ENCODE data around the gene MLLT3. TPM values are rescaled to one million over a fixed set of nuclear protein-coding genes. Genes with fewer than 3 reads are reported as not detected.
"Not testable (repeated sequence)": the region's sequence is repeated elsewhere in the genome, so short reads cannot be mapped to it uniquely, and the experiment has no call there.

Gene MLLT3
- total RNA-seq, 2 experiments from 2014 or later: 112 to 114 TPM

GRCh38 chr9:20593105-20593504 is 29.2 kb downstream of the MLLT3 start:
- CTCF ChIA-PET: no interaction called here
- DNase-seq (no peak), ATAC-seq (no peak)
- Mint-ChIP-seq H3K4me3 (no peak overlapping the region), H3K36me3 (ENCODE audit: low read depth) (peaks cover 61% of the 10 kb centered on the region), H3K27me3 (ENCODE audit: low read depth) (no peaks in the 10 kb centered on the region), H3K27ac (no peak overlapping the region), H3K9me3 (ENCODE audit: insufficient read depth) (no peaks in the 10 kb centered on the region), H3K4me1 (ENCODE audit: low read depth) (peaks cover 19% of the 10 kb centered on the region)
- POLR2A ChIA-PET: no interaction called here

- ATAC-seq (no peak), DNase-seq (no peak)
- Mint-ChIP-seq H3K36me3 (ENCODE audit: low read depth) (peaks cover 58% of the 10 kb centered on the region), H3K4me3 (no peak overlapping the region), H3K9me3 (ENCODE audit: insufficient read depth) (no peaks in the 10 kb centered on the region), H3K27me3 (ENCODE audit: low read depth) (no peaks in the 10 kb centered on the region), H3K27ac (no peak overlapping the region), H3K4me1 (ENCODE audit: low read depth) (peaks cover 15% of the 10 kb centered on the region)
- ChIA-PET CTCF (no interaction called here), POLR2A (no interaction called here)
Observed at GRCh38 chr9:20592673-20593072, 29.6 kb downstream of the MLLT3 start.

GRCh38 chr9:20591223-20591622 is 31.1 kb downstream of the MLLT3 start:
- H3K27ac Mint-ChIP-seq: no peak overlapping the region
- no peak for DNase-seq
- no peak for ATAC-seq
- ChIA-PET CTCF (no interaction called here), POLR2A (no interaction called here)
- H3K4me3 Mint-ChIP-seq: no peak overlapping the region
- H3K36me3 Mint-ChIP-seq (ENCODE audit: low read depth): peaks cover 58% of the 10 kb centered on the region
- no peaks in the 10 kb centered on the region for H3K27me3 Mint-ChIP-seq (ENCODE audit: low read depth)
- H3K9me3 Mint-ChIP-seq (ENCODE audit: insufficient read depth): no peaks in the 10 kb centered on the region
- H3K4me1 Mint-ChIP-seq (ENCODE audit: low read depth): peaks cover 13% of the 10 kb centered on the region

GRCh38 chr9:20584968-20585643 is 37.2 kb downstream of the MLLT3 start:
- peaks cover 58% of the 10 kb centered on the region for H3K4me1 Mint-ChIP-seq (ENCODE audit: low read depth)
- peaks cover 70% of the 10 kb centered on the region for H3K36me3 Mint-ChIP-seq (ENCODE audit: low read depth)
- POLR2A ChIA-PET: no interaction called here
- no peaks in the 10 kb centered on the region for H3K27me3 Mint-ChIP-seq (ENCODE audit: low read depth)
- no peak for ATAC-seq
- H3K27ac Mint-ChIP-seq: no peak overlapping the region
- no peak overlapping the region for H3K4me3 Mint-ChIP-seq
- no peak for DNase-seq
- no peaks in the 10 kb centered on the region for H3K9me3 Mint-ChIP-seq (ENCODE audit: insufficient read depth)
- CTCF ChIA-PET: no interaction called here

GRCh38 chr9:20583088-20583487 is 39.2 kb downstream of the MLLT3 start:
- CTCF ChIA-PET, ATAC-seq: not testable (repeated sequence)
- H3K4me1 Mint-ChIP-seq (ENCODE audit: low read depth): peaks cover 69% of the 10 kb centered on the region

GRCh38 chr9:20582150-20582549 is 40.1 kb downstream of the MLLT3 start:
- peaks cover under 1% of the 10 kb centered on the region for H3K9me3 Mint-ChIP-seq (ENCODE audit: insufficient read depth)
- no peaks in the 10 kb centered on the region for H3K27me3 Mint-ChIP-seq (ENCODE audit: low read depth)
- H3K4me1 Mint-ChIP-seq (ENCODE audit: low read depth): peaks cover 75% of the 10 kb centered on the region
- POLR2A ChIA-PET: no interaction called here
- CTCF ChIA-PET: no interaction called here
- DNase-seq (no peak), ATAC-seq (no peak)
- H3K4me3 Mint-ChIP-seq: no peak overlapping the region
- peak overlapping the region; percentile 62 for H3K27ac Mint-ChIP-seq
- peaks cover 78% of the 10 kb centered on the region for H3K36me3 Mint-ChIP-seq (ENCODE audit: low read depth)

More at GRCh38 chr9:20583088-20583487, 39.2 kb downstream of the MLLT3 start:
- H3K27me3 Mint-ChIP-seq (ENCODE audit: low read depth); H3K9me3 Mint-ChIP-seq (ENCODE audit: insufficient read depth); DNase-seq; POLR2A ChIA-PET: not testable (repeated sequence)
- Mint-ChIP-seq H3K27ac (peak overlapping the region; percentile 62), H3K4me3 (peak overlapping the region; percentile 1), H3K36me3 (ENCODE audit: low read depth) (peaks cover 70% of the 10 kb centered on the region)

GRCh38 chr9:20580673-20581072 is 41.6 kb downstream of the MLLT3 start:
- Mint-ChIP-seq H3K27ac (no peak overlapping the region), H3K9me3 (ENCODE audit: insufficient read depth) (peaks cover 7% of the 10 kb centered on the region), H3K27me3 (ENCODE audit: low read depth) (no peaks in the 10 kb centered on the region), H3K4me3 (no peak overlapping the region), H3K4me1 (ENCODE audit: low read depth) (peaks cover 80% of the 10 kb centered on the region), H3K36me3 (ENCODE audit: low read depth) (peaks cover 82% of the 10 kb centered on the region)
- ChIA-PET CTCF (no interaction called here), POLR2A (interaction anchor here (1.0 to 2.0 kb wide), 2 partner anchors 42 to 538 kb away, joined by 3 to 8 read pairs; partner anchors contain the start of gene MLLT3)
- no peak for ATAC-seq
- no peak for DNase-seq

- Mint-ChIP-seq H3K4me1 (ENCODE audit: low read depth) (peaks cover 78% of the 10 kb centered on the region), H3K9me3 (ENCODE audit: insufficient read depth) (peaks cover 7% of the 10 kb centered on the region), H3K36me3 (ENCODE audit: low read depth) (peaks cover 81% of the 10 kb centered on the region), H3K4me3 (no peak overlapping the region), H3K27ac (peak overlapping the region; percentile 19), H3K27me3 (ENCODE audit: low read depth) (no peaks in the 10 kb centered on the region)
- no peak for DNase-seq
- ChIA-PET POLR2A (interaction anchor here (0.6 to 2.0 kb wide), 3 partner anchors 43 to 579 kb away, joined by 3 to 8 read pairs (median 3); partner anchors contain the start of gene MLLT3), CTCF (interaction anchor here (0.8 to 1.2 kb wide), 3 partner anchors 21 to 43 kb away, joined by 3 read pairs; partner anchors contain the start of gene MLLT3)
- ATAC-seq: peak; percentile 56
Observed at GRCh38 chr9:20579524-20580314, 42.6 kb downstream of the MLLT3 start.

- no peak overlapping the region for H3K4me3 Mint-ChIP-seq
- peaks cover 52% of the 10 kb centered on the region for H3K36me3 Mint-ChIP-seq (ENCODE audit: low read depth)
- ATAC-seq: no peak
- no peak for DNase-seq
- no peak overlapping the region for H3K27ac Mint-ChIP-seq
- POLR2A ChIA-PET: interaction anchor here (1.4 kb wide), 1 partner anchor 49 kb away, joined by 3 read pairs; the partner anchor contains the start of gene MLLT3
- H3K27me3 Mint-ChIP-seq (ENCODE audit: low read depth): no peaks in the 10 kb centered on the region
- CTCF ChIA-PET: no interaction called here
- H3K4me1 Mint-ChIP-seq (ENCODE audit: low read depth): peaks cover 75% of the 10 kb centered on the region
- H3K9me3 Mint-ChIP-seq (ENCODE audit: insufficient read depth): peaks cover 7% of the 10 kb centered on the region
Observed at GRCh38 chr9:20573023-20573422, 49.3 kb downstream of the MLLT3 start.

GRCh38 chr9:20570756-20571155 is 51.5 kb downstream of the MLLT3 start:
- Mint-ChIP-seq H3K9me3 (ENCODE audit: insufficient read depth) (no peaks in the 10 kb centered on the region), H3K4me3 (no peak overlapping the region), H3K4me1 (ENCODE audit: low read depth) (peaks cover 62% of the 10 kb centered on the region), H3K27me3 (ENCODE audit: low read depth) (no peaks in the 10 kb centered on the region), H3K27ac (no peak overlapping the region), H3K36me3 (ENCODE audit: low read depth) (peaks cover 41% of the 10 kb centered on the region)
- DNase-seq (no peak), ATAC-seq (peak; percentile 49)
- ChIA-PET POLR2A (no interaction called here), CTCF (no interaction called here)

- H3K27ac Mint-ChIP-seq: no peak overlapping the region
- H3K4me1 Mint-ChIP-seq (ENCODE audit: low read depth): peaks cover 59% of the 10 kb centered on the region
- H3K4me3 Mint-ChIP-seq: no peak overlapping the region
- POLR2A ChIA-PET: interaction anchor here (1.2 kb wide), 1 partner anchor 52 kb away, joined by 6 read pairs; the partner anchor contains the start of gene MLLT3
- DNase-seq (no peak), ATAC-seq (no peak)
- peaks cover 37% of the 10 kb centered on the region for H3K36me3 Mint-ChIP-seq (ENCODE audit: low read depth)
- CTCF ChIA-PET: interaction anchor here (1.0 to 2.8 kb wide), 3 partner anchors 17 to 42 kb away, joined by 3 to 8 read pairs (median 3); no protein-coding TSS in a partner anchor
- H3K9me3 Mint-ChIP-seq (ENCODE audit: insufficient read depth): no peaks in the 10 kb centered on the region
- no peaks in the 10 kb centered on the region for H3K27me3 Mint-ChIP-seq (ENCODE audit: low read depth)
Observed at GRCh38 chr9:20570087-20570486, 52.2 kb downstream of the MLLT3 start.

GRCh38 chr9:20569525-20569924 is 52.8 kb downstream of the MLLT3 start:
- DNase-seq (no peak), ATAC-seq (no peak)
- CTCF ChIA-PET: interaction anchor here (0.6 to 2.8 kb wide), 4 partner anchors 16 to 53 kb away, joined by 3 to 8 read pairs (median 3); partner anchors contain the start of gene MLLT3
- Mint-ChIP-seq H3K4me3 (no peak overlapping the region), H3K27me3 (ENCODE audit: low read depth) (no peaks in the 10 kb centered on the region), H3K36me3 (ENCODE audit: low read depth) (peaks cover 32% of the 10 kb centered on the region), H3K27ac (no peak overlapping the region), H3K9me3 (ENCODE audit: insufficient read depth) (no peaks in the 10 kb centered on the region), H3K4me1 (ENCODE audit: low read depth) (peaks cover 60% of the 10 kb centered on the region)
- POLR2A ChIA-PET: interaction anchor here (1.2 kb wide), 1 partner anchor 53 kb away, joined by 6 read pairs; the partner anchor contains the start of gene MLLT3
